ENCODE results near the gene MACROD2. TPM values are rescaled to one million over a fixed set of nuclear protein-coding genes. Genes with fewer than 3 reads are reported as not detected.

The MACROD2 gene
- total RNA-seq, 1 donor: 1.3 TPM

GRCh38 chr20:16048876-16049275 is 2053.6 kb downstream of the MACROD2 start:
- TF ChIP-seq, protein P1, sequence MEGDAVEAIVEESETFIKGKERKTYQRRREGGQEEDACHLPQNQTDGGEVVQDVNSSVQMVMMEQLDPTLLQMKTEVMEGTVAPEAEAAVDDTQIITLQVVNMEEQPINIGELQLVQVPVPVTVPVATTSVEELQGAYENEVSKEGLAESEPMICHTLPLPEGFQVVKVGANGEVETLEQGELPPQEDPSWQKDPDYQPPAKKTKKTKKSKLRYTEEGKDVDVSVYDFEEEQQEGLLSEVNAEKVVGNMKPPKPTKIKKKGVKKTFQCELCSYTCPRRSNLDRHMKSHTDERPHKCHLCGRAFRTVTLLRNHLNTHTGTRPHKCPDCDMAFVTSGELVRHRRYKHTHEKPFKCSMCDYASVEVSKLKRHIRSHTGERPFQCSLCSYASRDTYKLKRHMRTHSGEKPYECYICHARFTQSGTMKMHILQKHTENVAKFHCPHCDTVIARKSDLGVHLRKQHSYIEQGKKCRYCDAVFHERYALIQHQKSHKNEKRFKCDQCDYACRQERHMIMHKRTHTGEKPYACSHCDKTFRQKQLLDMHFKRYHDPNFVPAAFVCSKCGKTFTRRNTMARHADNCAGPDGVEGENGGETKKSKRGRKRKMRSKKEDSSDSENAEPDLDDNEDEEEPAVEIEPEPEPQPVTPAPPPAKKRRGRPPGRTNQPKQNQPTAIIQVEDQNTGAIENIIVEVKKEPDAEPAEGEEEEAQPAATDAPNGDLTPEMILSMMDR (IDR thresholded peaks at IDR 0.05; ENCODE audit: insufficient read depth, low read length): no peak
- H3K4me3 ChIP-seq (ENCODE audit: low read depth, low read length): no peak overlapping the region
- no peak for DNase-seq (ENCODE audit: low read depth)

- H3K4me3 ChIP-seq (ENCODE audit: low read depth, low read length): no peak overlapping the region
- no peak for DNase-seq (ENCODE audit: low read depth)
- TF ChIP-seq, protein P1 (IDR thresholded peaks at IDR 0.05; ENCODE audit: insufficient read depth, low read length): no peak
These were observed 2054.3 kb downstream of the MACROD2 start for GRCh38 chr20:16049529-16050093.

DNA sequence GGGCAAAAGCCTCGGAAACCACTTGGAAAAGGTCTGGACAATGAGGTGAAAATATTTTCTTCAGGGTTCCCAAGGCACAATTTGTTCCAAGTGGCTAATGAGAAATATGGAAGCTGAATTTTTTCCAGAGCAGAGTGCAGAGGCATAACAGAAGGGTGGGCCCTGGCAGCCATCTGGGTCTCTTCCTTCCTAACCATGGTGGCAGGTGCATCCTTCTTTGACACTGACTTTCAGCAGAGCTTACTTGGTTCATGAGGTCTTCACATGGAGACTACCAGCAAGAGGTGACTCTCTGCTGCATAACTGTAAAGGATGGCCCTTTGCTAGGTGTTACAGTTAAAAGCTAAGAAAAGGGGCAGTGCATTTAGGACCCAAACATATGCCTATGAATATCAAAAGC is 2055.1 kb downstream of the MACROD2 start:
- no peak overlapping the region for H3K4me3 ChIP-seq (ENCODE audit: low read depth, low read length)
- no peak for DNase-seq (ENCODE audit: low read depth)
- TF ChIP-seq, protein P1 (IDR thresholded peaks at IDR 0.05; ENCODE audit: insufficient read depth, low read length): no peak

DNA sequence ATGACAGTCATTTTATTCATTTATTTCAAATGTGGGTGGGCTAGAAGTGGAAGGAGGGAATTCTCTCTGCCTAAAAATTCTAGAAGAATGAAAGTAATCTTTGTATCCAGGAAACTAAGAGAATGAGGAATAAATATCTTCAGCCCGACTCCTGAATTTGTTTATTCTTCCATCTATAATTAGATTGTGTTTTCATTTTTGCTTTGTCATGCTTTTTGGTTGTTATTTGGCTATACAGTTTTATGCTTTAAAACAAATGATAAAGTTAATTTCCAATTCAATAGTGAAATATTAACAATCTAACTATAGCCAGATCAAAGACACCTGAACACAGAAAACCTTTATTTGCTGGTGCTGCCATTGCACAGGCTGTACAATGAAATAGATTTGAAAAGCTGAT is 2056.7 kb downstream of the MACROD2 start:
- H3K4me3 ChIP-seq (ENCODE audit: low read depth, low read length): no peak overlapping the region
- no peak for DNase-seq (ENCODE audit: low read depth)
- TF ChIP-seq, protein P1 (IDR thresholded peaks at IDR 0.05; ENCODE audit: insufficient read depth, low read length): no peak

- no peak overlapping the region for H3K4me3 ChIP-seq (ENCODE audit: low read depth, low read length)
- TF ChIP-seq, protein P1 (IDR thresholded peaks at IDR 0.05; ENCODE audit: insufficient read depth, low read length): no peak
- DNase-seq (ENCODE audit: low read depth): no peak
These were observed 2057.1 kb downstream of the MACROD2 start for GRCh38 chr20:16052456-16052855.

- DNase-seq (ENCODE audit: low read depth): no peak
- no peak overlapping the region for H3K4me3 ChIP-seq (ENCODE audit: low read depth, low read length)
- TF ChIP-seq, protein P1 (IDR thresholded peaks at IDR 0.05; ENCODE audit: insufficient read depth, low read length): no peak
These were observed 2059.7 kb downstream of the MACROD2 start for GRCh38 chr20:16054985-16055384.

DNA sequence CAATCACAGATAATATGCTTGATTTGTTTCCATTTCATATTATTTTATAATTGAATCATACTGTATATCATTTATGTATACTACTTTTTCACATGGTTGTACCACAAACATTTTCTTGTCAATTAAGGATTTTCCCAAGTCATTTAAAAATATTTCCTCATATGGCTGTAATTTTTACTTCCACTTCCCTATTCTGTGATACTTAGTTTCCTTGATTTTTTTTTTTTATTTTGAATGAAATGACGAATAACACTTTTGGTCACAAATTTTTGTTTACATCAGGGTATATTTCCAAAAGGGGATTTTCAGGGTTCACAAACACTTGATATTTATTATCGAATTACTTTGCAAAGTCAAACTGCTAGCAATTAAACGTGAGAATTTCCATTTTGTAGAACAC is 2062.3 kb downstream of the MACROD2 start:
- no peak for DNase-seq (ENCODE audit: low read depth)
- H3K4me3 ChIP-seq (ENCODE audit: low read depth, low read length): no peak overlapping the region
- TF ChIP-seq, protein P1 (IDR thresholded peaks at IDR 0.05; ENCODE audit: insufficient read depth, low read length): no peak
